ENCODE results near the gene TKFC. TPM values are rescaled to one million over a fixed set of nuclear protein-coding genes. Genes with fewer than 3 reads are reported as not detected.

TKFC gene, protein sequence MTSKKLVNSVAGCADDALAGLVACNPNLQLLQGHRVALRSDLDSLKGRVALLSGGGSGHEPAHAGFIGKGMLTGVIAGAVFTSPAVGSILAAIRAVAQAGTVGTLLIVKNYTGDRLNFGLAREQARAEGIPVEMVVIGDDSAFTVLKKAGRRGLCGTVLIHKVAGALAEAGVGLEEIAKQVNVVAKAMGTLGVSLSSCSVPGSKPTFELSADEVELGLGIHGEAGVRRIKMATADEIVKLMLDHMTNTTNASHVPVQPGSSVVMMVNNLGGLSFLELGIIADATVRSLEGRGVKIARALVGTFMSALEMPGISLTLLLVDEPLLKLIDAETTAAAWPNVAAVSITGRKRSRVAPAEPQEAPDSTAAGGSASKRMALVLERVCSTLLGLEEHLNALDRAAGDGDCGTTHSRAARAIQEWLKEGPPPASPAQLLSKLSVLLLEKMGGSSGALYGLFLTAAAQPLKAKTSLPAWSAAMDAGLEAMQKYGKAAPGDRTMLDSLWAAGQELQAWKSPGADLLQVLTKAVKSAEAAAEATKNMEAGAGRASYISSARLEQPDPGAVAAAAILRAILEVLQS
- total RNA-seq: 7.3 TPM

DNA sequence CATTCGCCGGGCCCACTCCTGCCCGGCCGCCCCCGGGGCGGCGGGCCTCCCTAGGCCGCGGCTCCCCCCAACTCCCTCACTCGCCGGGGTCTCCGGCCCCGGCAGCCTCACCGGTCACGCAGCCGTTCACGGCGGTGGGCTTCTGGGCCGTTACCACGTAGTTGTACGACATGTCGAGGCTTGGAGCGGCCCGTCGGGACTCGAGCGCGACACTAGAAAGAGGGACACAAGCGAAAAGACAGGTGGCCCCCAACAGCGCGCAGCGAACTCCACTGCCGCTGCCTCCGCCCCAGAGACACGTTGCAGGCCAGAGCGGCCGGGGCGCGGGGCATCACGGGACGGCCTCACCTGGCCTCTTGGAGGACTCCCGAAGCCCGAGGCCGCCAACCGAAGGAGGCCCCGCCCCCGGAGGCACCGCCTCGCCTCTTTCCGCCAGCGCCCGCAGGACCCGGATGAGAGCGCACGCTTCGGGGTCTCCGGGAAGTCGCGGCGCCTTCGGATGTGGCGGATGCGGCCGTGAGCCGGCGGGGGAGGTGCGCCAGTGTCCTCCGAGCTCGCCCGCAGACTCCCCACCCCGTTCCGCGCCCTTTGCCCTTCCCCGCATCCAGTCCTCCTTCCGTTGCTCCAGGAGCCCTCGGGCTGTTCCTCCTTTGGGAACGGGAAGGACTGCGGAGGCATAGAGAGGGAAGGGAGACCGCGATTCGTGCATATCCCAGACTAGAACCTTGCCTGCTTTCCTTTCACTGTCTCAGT is at the start of gene TKFC, which contains the start of gene DDB1:
Gene TKFC (plus strand): TSS at position 432 of the 753 bp plus-strand sequence. CDS start 1,501 bp downstream, outside the sequence.
Gene DDB1 (minus strand): TSS at position 309 of the 753 bp plus-strand sequence. CDS start 137 bp downstream, at position 172.
- intact Hi-C loops (cut with DNase I): loop anchor here (2.0 kb wide), 1 partner anchor 96 kb away; the partner anchor contains the start of gene CPSF7
- peak; percentile 72 to 97 for DNase-seq (ENCODE audit: low spot score in 2 of 2)
- H3K4me1 ChIP-seq: peaks cover 0 to 20% of the 10 kb centered on the region in 2 donors

DNA sequence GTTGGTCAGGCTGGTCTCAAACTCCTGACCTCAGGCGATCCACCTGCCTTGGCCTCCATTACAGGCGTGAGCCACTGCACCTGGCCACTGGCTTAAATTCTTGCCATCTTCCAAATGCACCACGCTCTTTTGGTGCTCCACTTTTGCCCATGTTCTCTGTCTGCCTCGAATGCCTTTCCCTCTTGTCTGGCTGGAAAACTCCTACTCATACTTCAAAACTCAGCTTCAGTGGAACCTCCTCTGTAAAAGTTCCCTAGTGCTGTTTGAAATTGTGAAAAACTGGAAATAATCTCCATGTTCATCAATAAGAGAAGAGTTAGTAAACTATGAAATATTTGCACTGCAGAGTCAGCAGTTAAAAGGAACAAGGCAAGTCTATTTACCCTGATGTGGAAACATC is 49.4 kb upstream of the TKFC start:
- H3K27me3 ChIP-seq: no peaks in the 10 kb centered on the region
- TF ChIP-seq, protein P1, sequence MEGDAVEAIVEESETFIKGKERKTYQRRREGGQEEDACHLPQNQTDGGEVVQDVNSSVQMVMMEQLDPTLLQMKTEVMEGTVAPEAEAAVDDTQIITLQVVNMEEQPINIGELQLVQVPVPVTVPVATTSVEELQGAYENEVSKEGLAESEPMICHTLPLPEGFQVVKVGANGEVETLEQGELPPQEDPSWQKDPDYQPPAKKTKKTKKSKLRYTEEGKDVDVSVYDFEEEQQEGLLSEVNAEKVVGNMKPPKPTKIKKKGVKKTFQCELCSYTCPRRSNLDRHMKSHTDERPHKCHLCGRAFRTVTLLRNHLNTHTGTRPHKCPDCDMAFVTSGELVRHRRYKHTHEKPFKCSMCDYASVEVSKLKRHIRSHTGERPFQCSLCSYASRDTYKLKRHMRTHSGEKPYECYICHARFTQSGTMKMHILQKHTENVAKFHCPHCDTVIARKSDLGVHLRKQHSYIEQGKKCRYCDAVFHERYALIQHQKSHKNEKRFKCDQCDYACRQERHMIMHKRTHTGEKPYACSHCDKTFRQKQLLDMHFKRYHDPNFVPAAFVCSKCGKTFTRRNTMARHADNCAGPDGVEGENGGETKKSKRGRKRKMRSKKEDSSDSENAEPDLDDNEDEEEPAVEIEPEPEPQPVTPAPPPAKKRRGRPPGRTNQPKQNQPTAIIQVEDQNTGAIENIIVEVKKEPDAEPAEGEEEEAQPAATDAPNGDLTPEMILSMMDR (IDR thresholded peaks at IDR 0.05): no peak
- intact Hi-C loops (cut with DNase I): no loop called here
- H3K4me3 ChIP-seq: no peak overlapping the region
- H3K4me1 ChIP-seq: no peaks in the 10 kb centered on the region
- no peaks in the 10 kb centered on the region for H3K9me3 ChIP-seq
- no peak for DNase-seq (ENCODE audit: low spot score in 2 of 2)
- no peak overlapping the region for H3K27ac ChIP-seq
- H3K36me3 ChIP-seq: peaks cover 0 to 4% of the 10 kb centered on the region in 2 donors

More for the DNA sequence above, at the start of gene TKFC, which contains the start of gene DDB1:
- H3K9me3 ChIP-seq: no peaks in the 10 kb centered on the region
- H3K27ac ChIP-seq: peak within 1 kb of the TSS; percentile 92 to 93
- TF ChIP-seq, protein P1 (IDR thresholded peaks at IDR 0.05): no peak
- H3K4me3 ChIP-seq: peak within 1 kb of the TSS; percentile 97 to 98
- no peaks in the 10 kb centered on the region for H3K27me3 ChIP-seq
- peaks cover 3 to 18% of the 10 kb centered on the region in 2 donors for H3K36me3 ChIP-seq

DNA sequence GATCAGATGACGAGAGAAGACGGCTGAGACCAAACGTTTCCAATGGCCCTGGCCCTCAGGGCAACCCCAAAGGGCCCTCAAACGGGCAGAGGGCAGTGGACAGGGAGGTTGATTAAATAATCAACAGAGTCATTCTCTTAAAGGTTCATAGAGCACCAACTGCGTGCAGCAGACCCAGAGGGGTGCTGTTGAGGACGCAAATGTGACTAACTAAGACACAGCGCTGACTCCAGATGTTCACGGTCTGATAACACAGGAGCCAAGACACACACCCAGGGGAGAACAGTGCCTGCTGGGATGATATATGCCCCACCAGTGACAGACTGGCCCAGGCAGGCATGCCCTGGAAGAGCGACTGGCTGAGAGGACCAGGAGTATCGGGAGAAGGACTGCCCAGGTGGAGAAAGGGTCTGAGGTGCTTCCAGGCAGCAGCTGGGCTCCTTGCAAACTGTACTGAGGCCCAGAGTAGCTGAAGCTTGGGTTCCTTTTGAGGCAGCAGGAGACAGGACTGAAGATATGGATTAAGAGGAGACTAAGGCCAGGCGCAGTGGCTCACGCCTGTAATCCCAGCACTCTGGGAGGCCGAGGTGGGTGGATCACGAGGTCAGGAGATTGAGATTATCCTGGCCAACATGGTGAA is 45.6 kb upstream of the TKFC start:
- Histone ChIP-seq H3K27me3 (no peaks in the 10 kb centered on the region), H3K36me3 (no peaks in the 10 kb centered on the region), H3K4me3 (no peak overlapping the region), H3K27ac (no peak overlapping the region), H3K4me1 (no peaks in the 10 kb centered on the region), H3K9me3 (no peaks in the 10 kb centered on the region)
- intact Hi-C loops (cut with DNase I): no loop called here
- DNase-seq (ENCODE audit: low spot score in 2 of 2): no peak
- TF ChIP-seq, protein P1 (IDR thresholded peaks at IDR 0.05): no peak

DNA sequence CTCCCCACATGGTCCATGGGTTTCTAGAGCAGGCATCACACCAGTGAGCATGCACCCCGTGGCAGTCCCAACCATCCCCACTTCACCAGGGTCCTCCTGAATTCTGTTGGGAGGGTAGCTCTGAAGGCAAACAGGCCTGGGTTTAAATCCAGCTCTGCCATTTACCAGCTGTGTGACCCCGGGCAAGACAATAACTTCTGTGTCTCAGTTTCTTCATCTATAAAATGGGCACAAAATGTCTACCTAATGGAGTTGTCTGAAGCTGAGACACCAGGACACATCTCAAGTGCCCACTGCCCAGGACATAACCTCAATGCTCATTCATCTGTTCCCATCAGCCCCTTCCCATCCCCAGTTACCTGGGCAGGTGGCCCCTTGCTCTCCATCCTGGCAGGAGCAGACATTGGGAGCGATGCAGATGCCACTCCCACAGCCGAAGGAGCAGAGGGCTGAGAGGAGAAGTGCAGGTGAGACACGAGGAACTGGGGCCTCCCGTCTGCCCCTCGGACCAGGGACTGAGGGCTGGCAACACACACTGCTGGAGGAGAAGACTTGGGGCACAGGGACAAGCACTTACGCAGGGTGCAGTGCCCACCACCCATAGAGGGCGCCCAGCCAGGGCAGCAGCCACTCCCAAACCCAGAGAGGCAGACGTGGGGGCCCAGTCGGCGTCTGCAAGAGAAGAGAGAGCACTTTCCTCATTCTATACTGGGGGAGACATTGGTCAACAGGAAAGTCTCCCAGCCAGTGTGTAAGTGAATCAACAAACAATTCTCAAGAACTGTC is 41.9 kb upstream of the TKFC start:
- TF ChIP-seq, protein P1 (IDR thresholded peaks at IDR 0.05): no peak
- no peak overlapping the region for H3K4me3 ChIP-seq
- no peaks in the 10 kb centered on the region for H3K27me3 ChIP-seq
- no peak for DNase-seq (ENCODE audit: low spot score in 2 of 2)
- no peaks in the 10 kb centered on the region for H3K36me3 ChIP-seq
- H3K9me3 ChIP-seq: no peaks in the 10 kb centered on the region
- intact Hi-C loops (cut with DNase I): no loop called here
- peaks cover 7 to 15% of the 10 kb centered on the region in 2 donors for H3K4me1 ChIP-seq
- no peak overlapping the region for H3K27ac ChIP-seq
